CD1c-positive myeloid dendritic cell (primary cell): ENCODE measurements around the gene IL34.
A peak's percentile ranks its signal among the peaks of the same experiment; 100 is the strongest.

Experiments
- DNase-seq: peaks from one replicate; pipeline ENCODE4 v3.0.0-alpha.2; 2016; ENCODE audit errors: extremely low spot score

Gene IL34

DNA sequence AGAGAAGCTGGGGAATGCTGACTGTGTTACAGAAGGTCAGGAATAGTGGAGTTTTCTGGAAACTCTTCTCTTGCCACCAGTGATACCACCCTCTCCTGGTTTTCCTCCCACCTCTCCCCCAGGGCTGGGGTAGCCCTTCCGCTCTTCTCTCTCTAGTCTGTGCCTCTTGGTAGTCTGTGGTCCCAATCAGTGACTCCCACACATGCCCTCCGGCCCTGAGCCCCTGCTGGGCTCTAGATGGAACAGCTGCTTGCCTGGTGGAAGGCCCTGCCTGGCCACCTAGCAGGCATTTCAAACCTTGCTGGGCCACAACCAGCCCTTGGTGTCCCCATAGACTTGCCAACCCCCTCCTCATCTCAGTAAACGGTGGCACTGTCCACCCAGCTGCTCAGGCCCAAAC, 54.7 kb downstream of the IL34 start:
- DNase-seq, result no peak

DNA sequence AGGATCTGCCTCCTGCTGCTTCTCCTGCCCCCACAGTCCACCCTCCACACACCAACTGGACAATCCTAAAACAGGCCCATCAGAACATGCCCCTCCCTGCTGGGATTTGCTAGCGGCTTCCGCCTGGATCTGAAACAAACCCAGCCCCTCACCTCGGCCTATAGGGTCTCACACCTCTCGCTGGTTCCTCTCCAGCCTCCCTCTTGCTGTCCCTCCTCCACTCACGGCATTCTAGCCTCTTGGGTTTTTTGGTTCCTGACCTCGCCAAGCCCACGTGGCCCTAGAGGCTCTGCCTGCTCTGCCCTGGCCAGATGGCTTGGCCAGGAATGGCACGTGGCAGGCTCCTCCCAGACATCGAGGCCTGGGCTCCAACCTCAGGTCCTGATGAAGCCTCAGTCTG, 55.2 kb downstream of the IL34 start:
- no peak for DNase-seq

DNA sequence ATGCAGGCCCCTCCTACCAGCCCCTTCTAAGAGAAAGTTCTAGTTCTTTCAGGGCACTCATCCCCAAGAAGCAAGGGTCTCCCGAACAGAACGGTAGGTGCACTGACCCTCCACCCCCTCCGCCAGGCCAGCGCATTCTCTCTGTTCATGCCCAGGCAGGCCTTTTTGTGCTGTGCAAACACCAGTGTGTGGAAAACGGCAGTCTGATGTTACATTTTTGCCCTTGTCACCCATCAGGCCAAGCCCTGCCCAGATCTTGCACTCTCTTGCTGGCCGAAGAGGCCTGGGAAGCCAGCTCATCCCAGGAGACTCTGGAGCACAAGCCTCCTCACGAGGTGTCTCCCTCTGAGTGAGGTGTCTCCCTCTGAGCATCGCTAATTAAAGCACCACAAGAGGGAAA, 55.6 kb downstream of the IL34 start:
- no peak for DNase-seq

DNA sequence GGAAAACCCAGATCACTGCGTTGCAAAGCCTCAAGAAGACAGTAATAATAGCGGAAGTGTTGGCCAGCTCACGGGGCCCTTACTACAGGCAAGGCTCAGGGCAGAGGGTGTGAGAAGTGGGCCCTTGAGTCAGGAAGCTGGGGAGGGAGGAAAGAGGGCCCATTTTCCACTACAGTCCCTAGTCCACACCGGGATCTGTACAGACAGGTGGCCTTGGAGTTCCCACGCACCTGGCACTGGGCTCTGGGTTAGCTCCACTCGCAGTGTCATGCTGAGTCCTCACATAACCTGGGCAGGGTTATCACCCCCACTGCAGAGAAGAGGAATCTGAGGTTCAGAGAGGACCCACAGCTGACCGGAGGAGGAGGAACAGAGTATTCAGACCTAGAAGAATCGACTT, 56.3 kb downstream of the IL34 start:
- no peak for DNase-seq

DNA sequence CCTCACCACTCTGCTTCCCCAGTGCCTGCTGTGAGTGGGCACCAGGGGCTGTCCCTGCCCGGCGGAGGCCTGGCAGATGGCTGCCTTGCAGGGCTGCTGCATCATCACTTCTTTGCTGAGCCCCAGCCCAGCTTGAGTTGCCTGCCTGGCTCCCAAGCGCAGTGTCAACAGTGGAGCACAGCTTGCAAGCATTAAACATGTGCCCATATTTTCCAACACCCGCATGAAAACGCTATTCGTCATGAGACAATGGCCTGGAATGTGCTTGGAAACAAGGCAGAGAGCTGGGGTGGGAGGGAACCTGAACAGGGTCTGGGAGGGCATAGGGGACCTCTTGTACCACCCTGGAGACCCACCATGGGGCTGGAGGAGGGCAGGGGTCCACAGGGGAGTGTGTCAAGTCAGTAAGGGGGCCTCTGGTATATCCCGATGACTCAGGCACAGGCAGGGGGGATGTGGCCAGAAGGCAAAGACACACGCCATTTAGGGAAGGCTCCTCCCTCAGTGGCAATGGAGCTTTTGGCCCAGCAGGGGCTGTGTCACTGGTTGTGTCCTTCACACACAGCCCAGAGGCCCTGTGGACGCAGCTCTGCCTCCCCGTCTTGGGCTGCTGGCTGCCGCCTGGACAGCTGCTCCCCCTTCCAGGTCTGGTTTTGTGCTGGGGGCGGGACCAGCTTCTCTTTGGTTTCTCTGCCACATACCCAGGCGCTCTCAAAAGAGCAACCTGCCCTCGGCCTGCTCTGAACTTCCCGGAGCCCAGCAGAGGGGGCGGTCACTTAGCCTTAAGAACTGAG, 56.9 kb downstream of the IL34 start:
- peak; percentile 11 for DNase-seq

DNA sequence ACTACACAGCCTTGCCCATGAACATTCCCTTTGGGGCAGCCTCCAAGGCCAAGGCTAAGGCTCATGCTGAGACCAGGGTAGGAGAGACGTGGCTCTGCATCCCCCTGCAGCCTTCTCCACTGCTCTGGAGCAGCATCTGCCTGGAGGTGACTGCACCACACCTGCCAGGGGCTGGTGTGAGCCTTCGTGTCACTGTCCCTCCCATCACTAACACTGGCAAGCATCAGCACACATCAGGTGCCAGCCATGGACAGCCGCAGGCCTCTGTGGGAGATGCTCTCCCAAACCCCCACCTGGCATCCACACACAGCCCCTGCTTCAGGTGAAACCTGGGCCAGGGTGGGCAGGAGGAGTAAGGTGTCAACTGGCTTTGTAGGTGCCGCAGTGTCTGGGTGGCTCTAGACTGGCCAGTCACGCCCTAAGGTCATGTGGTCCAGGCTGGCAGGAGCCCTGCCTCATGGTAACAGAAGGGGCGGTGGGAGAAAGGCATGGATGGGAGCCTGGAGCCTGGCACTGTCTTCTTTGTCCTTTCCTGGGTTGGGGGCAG, 57.5 kb downstream of the IL34 start:
- no peak for DNase-seq

DNA sequence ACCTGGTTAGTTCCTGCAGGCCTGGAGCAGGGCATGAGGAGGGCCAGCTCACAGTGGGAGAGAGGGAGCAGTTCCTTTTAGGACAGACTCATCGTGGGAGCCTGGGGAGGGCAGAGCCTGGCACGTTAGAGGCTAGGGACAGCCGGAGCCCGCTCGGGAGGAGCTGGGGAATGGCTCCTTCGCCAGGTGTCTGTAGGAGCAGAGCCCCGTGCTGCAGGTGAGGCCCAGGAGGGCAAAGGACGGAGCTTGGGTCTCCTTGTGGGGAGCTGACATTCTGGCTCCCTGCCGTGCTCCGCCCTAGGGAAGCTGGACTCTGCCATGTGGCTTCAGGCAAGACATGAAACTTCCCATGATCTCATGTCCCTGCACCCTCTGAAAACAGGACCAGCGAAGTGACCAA, 58.2 kb downstream of the IL34 start:
- DNase-seq, result no peak

DNA sequence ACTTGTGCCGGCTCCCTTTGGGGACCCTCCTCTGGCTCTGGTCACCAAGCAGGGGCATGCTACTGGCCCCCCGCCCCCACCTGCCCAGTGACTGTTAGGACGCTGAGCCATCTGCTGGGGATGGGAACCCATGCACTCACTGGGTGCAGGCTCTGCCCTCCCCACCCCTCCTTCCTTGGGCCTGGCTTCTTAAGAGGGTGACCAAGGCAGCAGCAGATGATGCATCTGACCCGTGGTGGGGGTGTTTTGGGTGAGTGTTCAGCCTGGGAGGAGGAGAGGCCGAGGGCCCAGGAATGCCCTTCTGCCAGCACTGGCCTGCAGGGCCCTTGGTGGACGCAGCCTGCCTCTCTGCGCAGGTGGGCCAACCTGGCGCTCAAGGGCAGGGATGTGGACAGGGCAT, 58.7 kb downstream of the IL34 start:
- no peak for DNase-seq

DNA sequence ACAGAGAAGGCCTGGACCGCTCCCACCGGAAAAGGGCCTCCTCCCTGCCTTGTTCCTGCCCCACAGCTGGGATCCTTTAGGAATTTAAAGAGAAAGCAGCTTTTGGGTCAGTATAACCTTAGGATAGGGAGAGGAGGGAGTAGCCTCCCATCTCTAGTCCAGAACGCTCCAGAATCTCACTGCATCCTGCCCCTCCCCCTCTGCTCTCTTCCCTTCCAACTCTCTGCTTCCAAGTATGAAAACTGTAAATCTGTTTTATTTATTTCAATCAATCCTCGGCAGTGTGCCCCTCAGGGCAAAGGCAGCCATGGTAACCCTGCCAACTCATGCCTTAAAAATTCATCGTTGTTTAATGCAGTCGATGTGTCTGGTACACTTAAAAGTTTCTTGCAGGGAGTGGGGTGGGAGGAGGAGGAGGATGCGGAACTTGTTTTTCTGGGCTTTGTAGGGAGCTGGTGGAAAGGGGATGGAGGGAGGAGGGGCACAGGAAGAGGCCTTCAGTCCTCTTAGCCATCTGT, 60.6 kb downstream of the IL34 start:
- no peak for DNase-seq

DNA sequence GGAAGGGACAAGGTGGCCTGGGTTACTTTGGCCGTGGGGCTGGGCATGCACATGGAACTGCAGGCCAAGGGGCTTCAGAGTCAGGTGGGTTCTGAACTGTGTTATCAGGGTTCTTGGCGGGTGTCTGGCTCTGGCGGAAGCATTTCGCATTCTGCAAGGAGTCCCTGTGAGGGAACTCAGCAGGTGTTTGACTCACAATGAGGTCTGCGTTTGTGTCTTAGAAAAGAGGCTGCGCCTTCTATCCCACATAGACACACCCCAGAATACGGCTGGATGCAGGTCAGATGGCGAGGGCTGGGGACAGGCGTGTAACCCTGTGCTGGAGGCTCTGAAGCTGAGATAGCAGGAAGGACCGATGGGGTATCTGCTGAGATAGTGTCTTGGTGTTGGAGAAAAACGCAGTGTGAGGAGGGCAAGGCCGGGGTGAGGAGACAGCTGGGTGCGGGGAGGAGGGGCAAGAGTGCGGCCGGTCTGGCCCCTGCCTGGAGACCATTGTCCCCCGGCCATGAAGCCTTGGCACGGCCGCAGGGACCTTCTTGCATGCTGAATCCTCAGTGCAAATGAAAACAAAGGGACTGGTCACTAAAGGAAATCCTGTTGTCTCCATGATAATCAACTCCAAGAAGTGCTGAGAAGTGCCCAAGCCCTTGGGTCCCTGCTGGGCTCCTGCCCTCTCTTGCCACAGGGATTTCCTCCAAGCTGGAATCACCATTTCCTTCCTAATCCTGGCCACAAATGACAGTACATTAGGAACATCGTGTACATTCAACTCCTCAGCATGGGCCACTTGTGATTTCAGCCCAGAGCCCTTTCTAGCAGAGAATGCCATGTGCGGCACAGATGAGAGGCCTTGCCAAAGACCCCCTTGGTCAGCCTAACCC, 62.2 kb downstream of the IL34 start:
- no peak for DNase-seq

DNA sequence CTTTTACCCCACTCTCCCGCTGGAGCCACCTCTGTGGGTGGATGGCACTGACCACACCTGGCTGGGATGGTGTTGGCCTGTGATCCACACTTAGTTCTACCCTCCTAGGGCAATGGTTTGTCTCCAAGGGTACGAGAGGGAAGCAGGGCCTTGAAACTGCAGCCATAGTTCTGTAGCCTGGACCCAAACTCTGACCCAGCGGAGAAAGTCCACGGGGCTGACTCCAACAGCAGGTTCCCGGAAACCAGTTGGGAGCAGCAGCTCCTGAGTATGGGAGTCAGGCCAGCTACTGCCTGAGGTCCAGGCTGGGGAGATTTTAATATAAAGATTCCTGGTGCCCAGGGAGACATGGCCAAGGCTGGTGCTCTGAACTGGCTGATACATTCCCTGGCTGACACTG, 63.1 kb downstream of the IL34 start:
- no peak for DNase-seq

DNA sequence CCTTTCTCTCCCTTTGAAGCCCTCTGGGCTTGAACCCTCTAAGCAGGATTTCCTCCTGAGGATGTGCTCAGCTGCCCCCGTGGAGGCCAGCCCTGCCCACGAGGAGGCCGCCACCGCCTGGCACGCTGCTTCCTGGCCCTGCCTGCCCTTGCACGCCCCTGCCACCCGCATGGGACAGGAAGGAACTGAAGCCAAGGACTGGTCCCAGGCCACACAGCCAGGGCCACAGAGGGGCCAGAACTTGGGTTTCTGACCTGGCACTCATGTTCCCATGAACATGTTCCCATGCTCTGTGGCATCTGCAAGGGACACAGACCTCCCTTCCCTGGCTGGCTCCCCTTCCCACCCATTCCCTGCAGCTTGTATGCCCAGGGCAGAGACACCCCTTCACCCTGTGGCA, 63.6 kb downstream of the IL34 start:
- DNase-seq, result no peak
